ENCODE data around the gene CLEC4F.

DNA sequence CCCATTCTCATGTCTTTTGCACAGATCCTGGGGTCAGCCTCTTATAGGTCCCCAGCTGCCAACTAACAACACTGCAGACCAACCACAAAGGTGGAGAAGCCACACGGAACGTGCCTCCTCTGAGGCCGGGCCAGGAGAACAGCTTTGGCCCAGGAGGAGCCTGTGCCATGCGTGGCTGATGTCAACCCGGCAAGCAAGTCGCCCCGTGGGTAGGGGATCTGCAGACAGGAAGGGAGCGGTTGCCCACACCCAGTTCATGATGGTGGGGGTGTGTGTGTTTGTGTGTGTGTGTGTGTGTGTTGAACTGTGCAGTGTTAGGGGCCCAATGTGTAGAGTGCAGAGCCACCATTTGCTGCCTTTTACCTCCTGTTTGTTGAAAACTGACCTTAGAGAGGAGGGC is 2.4 kb upstream of the CLEC4F start:
- TF ChIP-seq ZBTB21 (CRISPR knock-in tag; IDR thresholded peaks at IDR 0.05; ENCODE audit: borderline replicate concordance) (no peak), FOXP1 (CRISPR knock-in tag; IDR thresholded peaks at IDR 0.05; ENCODE audit: borderline replicate concordance) (no peak), JUN (CRISPR knock-in tag; IDR thresholded peaks at IDR 0.05) (no peak)
- TF ChIP-seq, protein P1, sequence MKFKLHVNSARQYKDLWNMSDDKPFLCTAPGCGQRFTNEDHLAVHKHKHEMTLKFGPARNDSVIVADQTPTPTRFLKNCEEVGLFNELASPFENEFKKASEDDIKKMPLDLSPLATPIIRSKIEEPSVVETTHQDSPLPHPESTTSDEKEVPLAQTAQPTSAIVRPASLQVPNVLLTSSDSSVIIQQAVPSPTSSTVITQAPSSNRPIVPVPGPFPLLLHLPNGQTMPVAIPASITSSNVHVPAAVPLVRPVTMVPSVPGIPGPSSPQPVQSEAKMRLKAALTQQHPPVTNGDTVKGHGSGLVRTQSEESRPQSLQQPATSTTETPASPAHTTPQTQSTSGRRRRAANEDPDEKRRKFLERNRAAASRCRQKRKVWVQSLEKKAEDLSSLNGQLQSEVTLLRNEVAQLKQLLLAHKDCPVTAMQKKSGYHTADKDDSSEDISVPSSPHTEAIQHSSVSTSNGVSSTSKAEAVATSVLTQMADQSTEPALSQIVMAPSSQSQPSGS (CRISPR knock-in tag; IDR thresholded peaks at IDR 0.05; ENCODE audit: borderline replicate concordance, low read depth) = no peak
- TF ChIP-seq, protein P2, sequence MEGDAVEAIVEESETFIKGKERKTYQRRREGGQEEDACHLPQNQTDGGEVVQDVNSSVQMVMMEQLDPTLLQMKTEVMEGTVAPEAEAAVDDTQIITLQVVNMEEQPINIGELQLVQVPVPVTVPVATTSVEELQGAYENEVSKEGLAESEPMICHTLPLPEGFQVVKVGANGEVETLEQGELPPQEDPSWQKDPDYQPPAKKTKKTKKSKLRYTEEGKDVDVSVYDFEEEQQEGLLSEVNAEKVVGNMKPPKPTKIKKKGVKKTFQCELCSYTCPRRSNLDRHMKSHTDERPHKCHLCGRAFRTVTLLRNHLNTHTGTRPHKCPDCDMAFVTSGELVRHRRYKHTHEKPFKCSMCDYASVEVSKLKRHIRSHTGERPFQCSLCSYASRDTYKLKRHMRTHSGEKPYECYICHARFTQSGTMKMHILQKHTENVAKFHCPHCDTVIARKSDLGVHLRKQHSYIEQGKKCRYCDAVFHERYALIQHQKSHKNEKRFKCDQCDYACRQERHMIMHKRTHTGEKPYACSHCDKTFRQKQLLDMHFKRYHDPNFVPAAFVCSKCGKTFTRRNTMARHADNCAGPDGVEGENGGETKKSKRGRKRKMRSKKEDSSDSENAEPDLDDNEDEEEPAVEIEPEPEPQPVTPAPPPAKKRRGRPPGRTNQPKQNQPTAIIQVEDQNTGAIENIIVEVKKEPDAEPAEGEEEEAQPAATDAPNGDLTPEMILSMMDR (IDR thresholded peaks at IDR 0.05) = no peak
- TF ChIP-seq, protein P3, sequence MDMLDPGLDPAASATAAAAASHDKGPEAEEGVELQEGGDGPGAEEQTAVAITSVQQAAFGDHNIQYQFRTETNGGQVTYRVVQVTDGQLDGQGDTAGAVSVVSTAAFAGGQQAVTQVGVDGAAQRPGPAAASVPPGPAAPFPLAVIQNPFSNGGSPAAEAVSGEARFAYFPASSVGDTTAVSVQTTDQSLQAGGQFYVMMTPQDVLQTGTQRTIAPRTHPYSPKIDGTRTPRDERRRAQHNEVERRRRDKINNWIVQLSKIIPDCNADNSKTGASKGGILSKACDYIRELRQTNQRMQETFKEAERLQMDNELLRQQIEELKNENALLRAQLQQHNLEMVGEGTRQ (CRISPR knock-in tag; IDR thresholded peaks at IDR 0.05) = no peak
- TF ChIP-seq, protein P4, sequence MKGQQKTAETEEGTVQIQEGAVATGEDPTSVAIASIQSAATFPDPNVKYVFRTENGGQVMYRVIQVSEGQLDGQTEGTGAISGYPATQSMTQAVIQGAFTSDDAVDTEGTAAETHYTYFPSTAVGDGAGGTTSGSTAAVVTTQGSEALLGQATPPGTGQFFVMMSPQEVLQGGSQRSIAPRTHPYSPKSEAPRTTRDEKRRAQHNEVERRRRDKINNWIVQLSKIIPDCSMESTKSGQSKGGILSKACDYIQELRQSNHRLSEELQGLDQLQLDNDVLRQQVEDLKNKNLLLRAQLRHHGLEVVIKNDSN (CRISPR knock-in tag; IDR thresholded peaks at IDR 0.05) = no peak

Measured in WTC11 (cell line).